ENCODE measurements around the gene COLEC11.

The COLEC11 gene

DNA sequence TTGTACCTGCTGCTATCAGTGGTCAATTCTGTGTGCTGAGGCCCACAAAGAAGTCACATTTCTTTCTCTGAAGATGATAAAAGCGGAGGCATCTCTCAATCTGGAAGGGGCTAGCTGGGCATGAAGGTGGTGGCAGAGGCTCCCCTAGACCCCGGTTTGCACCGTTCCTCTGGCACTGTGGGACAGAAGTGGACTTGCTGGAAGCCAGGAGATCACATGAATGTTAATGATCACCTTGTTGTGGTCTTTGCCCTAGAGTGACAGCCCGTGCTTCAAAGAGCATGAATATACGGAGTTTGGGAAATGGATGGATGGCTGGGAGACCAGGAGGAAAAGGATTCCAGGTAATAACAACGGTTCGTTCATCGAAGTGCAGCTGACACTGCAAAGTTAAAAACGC lies 83.3 kb downstream of the COLEC11 start:
- no peaks in the 10 kb centered on the region for H3K79me2 ChIP-seq (ENCODE audit: insufficient read depth, low read length)

DNA sequence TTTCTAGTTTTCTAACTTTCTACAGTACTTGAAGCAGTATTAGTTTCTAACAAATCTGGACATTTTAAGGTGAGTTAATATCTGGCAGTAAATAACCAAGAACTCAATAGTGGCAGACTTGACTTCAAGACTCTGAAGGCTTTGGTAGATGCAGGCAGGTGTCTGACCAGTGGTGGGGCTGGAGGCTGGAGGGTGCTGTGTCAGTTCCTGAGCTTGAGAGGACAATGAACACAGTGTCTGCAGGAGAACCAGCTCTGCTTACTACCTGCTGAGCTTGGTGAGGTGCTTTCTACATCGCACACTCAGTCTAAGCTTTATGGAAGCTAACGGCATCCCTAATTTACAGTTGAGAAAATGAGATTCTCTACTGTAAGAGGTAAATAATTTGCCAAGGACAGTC lies 84.3 kb downstream of the COLEC11 start:
- H3K9me3 ChIP-seq (ENCODE audit: insufficient read depth, low read length): no peaks in the 10 kb centered on the region
- no peak for TF ChIP-seq EZH2phosphoT487 (conservative IDR thresholded peaks at IDR 0.05; ENCODE audit: low read length)
- TF ChIP-seq, protein P1, sequence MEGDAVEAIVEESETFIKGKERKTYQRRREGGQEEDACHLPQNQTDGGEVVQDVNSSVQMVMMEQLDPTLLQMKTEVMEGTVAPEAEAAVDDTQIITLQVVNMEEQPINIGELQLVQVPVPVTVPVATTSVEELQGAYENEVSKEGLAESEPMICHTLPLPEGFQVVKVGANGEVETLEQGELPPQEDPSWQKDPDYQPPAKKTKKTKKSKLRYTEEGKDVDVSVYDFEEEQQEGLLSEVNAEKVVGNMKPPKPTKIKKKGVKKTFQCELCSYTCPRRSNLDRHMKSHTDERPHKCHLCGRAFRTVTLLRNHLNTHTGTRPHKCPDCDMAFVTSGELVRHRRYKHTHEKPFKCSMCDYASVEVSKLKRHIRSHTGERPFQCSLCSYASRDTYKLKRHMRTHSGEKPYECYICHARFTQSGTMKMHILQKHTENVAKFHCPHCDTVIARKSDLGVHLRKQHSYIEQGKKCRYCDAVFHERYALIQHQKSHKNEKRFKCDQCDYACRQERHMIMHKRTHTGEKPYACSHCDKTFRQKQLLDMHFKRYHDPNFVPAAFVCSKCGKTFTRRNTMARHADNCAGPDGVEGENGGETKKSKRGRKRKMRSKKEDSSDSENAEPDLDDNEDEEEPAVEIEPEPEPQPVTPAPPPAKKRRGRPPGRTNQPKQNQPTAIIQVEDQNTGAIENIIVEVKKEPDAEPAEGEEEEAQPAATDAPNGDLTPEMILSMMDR (IDR thresholded peaks at IDR 0.05; ENCODE audit: insufficient read depth, low read length, poor library complexity, severe bottlenecking): no peak
- no peak overlapping the region for H3K4me3 ChIP-seq (ENCODE audit: insufficient read depth, low read length, poor library complexity, severe bottlenecking)
- H3K27me3 ChIP-seq (ENCODE audit: low read length): no peaks in the 10 kb centered on the region
- H3K9me2 ChIP-seq (replicated peaks; ENCODE audit: insufficient read depth, low read length): no peaks in the 10 kb centered on the region
- H2AFZ ChIP-seq (ENCODE audit: low read depth, low read length, severe bottlenecking): no peak overlapping the region
- no peak overlapping the region for H3K9ac ChIP-seq (ENCODE audit: low read length)
- no peak overlapping the region for H3K27ac ChIP-seq (ENCODE audit: low read depth, low read length)
- no peaks in the 10 kb centered on the region for H4K20me1 ChIP-seq (ENCODE audit: low read depth, low read length)
- H3F3A ChIP-seq (ENCODE audit: insufficient read depth): no peaks in the 10 kb centered on the region
- no peaks in the 10 kb centered on the region for H3K36me3 ChIP-seq (ENCODE audit: low read length)
- H3K4me2 ChIP-seq (ENCODE audit: low read depth, low read length, poor library complexity, severe bottlenecking): no peak overlapping the region
- H3K79me2 ChIP-seq (ENCODE audit: insufficient read depth, low read length): no peaks in the 10 kb centered on the region

More for the DNA sequence above, 83.3 kb downstream of the COLEC11 start:
- Histone ChIP-seq H3K9me3 (ENCODE audit: insufficient read depth, low read length) (no peaks in the 10 kb centered on the region), H3K27ac (ENCODE audit: low read depth, low read length) (no peak overlapping the region), H3K9ac (ENCODE audit: low read length) (no peak overlapping the region), H4K20me1 (ENCODE audit: low read depth, low read length) (no peaks in the 10 kb centered on the region), H3K4me3 (ENCODE audit: insufficient read depth, low read length, poor library complexity, severe bottlenecking) (no peak overlapping the region), H3K4me2 (ENCODE audit: low read depth, low read length, poor library complexity, severe bottlenecking) (no peak overlapping the region), H3K27me3 (ENCODE audit: low read length) (no peaks in the 10 kb centered on the region), H3K36me3 (ENCODE audit: low read length) (no peaks in the 10 kb centered on the region), H2AFZ (ENCODE audit: low read depth, low read length, severe bottlenecking) (no peak overlapping the region), H3F3A (ENCODE audit: insufficient read depth) (no peaks in the 10 kb centered on the region), H3K9me2 (replicated peaks; ENCODE audit: insufficient read depth, low read length) (no peaks in the 10 kb centered on the region)
- TF ChIP-seq, protein P1 (IDR thresholded peaks at IDR 0.05; ENCODE audit: insufficient read depth, low read length, poor library complexity, severe bottlenecking): no peak
- TF ChIP-seq EZH2phosphoT487 (conservative IDR thresholded peaks at IDR 0.05; ENCODE audit: low read length): no peak

DNA sequence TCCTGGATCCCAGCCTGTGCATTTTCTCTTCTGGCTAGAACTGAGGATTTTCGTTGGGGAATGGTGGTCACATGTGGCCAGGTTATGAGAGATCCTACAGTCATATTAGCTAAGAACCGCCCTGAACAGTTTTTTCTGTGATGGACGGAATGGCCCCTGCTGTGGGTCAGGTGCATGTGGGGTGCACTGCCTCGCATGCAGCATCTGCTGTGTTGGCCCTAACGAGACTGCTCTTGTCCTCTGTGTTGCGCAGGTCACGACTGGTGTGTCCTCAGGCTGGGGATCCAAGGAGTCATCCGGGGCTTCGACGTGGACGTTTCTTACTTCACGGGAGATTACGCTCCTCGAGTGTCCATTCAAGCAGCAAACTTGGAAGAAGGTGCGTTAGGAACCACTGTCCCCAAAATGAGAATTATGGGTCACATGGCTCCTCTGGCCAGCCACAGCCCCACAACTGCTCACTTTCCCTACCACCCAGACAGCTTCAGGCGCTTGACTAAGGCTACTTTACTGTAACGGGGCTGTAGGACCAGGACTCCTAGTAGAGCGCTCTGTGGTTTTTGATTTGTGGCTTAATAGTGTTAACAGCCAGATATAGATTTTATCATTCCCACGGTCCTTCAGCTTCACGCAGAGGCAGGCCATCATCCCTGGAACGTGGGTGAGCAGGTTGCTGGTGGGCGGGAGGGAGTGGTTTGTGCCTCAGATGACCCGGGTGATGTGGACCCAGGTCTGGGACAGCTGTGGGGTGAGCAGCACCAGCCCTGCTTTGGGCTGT lies 84.9 kb downstream of the COLEC11 start:
- Histone ChIP-seq H3K9me2 (replicated peaks; ENCODE audit: insufficient read depth, low read length) (no peaks in the 10 kb centered on the region), H3K4me2 (ENCODE audit: low read depth, low read length, poor library complexity, severe bottlenecking) (no peak overlapping the region), H3K27me3 (ENCODE audit: low read length) (no peaks in the 10 kb centered on the region), H3K9me3 (ENCODE audit: insufficient read depth, low read length) (no peaks in the 10 kb centered on the region), H3K79me2 (ENCODE audit: insufficient read depth, low read length) (no peaks in the 10 kb centered on the region), H3K36me3 (ENCODE audit: low read length) (no peaks in the 10 kb centered on the region), H3K27ac (ENCODE audit: low read depth, low read length) (no peak overlapping the region), H3K4me3 (ENCODE audit: insufficient read depth, low read length, poor library complexity, severe bottlenecking) (no peak overlapping the region), H3K9ac (ENCODE audit: low read length) (no peak overlapping the region), H3F3A (ENCODE audit: insufficient read depth) (no peaks in the 10 kb centered on the region), H4K20me1 (ENCODE audit: low read depth, low read length) (no peaks in the 10 kb centered on the region), H2AFZ (ENCODE audit: low read depth, low read length, severe bottlenecking) (no peak overlapping the region)
- TF ChIP-seq, protein P1 (IDR thresholded peaks at IDR 0.05; ENCODE audit: insufficient read depth, low read length, poor library complexity, severe bottlenecking): no peak
- no peak for TF ChIP-seq EZH2phosphoT487 (conservative IDR thresholded peaks at IDR 0.05; ENCODE audit: low read length)

Data from SU-DHL-6 (cell line).